ENCODE results near the gene ATP6V0B.

Gene ATP6V0B

DNA sequence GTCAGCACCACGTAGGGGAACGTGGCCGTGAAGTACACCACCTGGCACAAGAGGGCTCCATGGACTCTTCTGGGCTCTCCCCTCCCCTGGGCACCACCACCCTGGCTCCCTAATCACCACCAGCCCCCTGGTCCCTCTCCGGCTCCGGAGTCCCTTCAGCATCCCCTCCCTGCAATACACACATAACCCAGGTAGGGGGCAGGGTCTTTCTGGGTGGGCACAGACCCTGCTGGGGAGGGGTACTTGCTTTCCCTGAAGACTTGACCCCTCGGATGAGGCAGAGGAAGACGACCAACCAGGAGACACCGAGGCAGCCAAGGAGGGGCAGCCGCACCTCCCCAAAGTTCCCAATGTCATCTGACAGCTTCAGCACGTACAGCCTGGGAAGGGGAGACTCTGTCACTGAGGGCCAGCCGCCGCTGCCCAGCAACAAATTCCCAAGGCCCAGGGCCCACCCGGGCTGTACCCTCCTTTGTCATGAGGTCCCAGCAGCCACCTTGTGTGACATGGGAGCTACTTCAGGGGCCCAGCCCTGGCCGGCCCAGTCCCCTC is 27.9 kb downstream of the ATP6V0B start:
- Mint-ChIP-seq H3K36me3 (ENCODE audit: low read depth) (peaks cover 18% of the 10 kb centered on the region), H3K4me1 (peaks cover 15% of the 10 kb centered on the region), H3K9me3 (no peaks in the 10 kb centered on the region), H3K27me3 (ENCODE audit: low read depth, poor library complexity) (no peaks in the 10 kb centered on the region), H3K4me3 (no peak overlapping the region), H3K27ac (no peak overlapping the region)
- DNase-seq = no peak
- TF ChIP-seq, protein P1, sequence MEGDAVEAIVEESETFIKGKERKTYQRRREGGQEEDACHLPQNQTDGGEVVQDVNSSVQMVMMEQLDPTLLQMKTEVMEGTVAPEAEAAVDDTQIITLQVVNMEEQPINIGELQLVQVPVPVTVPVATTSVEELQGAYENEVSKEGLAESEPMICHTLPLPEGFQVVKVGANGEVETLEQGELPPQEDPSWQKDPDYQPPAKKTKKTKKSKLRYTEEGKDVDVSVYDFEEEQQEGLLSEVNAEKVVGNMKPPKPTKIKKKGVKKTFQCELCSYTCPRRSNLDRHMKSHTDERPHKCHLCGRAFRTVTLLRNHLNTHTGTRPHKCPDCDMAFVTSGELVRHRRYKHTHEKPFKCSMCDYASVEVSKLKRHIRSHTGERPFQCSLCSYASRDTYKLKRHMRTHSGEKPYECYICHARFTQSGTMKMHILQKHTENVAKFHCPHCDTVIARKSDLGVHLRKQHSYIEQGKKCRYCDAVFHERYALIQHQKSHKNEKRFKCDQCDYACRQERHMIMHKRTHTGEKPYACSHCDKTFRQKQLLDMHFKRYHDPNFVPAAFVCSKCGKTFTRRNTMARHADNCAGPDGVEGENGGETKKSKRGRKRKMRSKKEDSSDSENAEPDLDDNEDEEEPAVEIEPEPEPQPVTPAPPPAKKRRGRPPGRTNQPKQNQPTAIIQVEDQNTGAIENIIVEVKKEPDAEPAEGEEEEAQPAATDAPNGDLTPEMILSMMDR (IDR thresholded peaks at IDR 0.05) = peak; percentile 31

- Mint-ChIP-seq H3K4me3 (no peak overlapping the region), H3K9me3 (no peaks in the 10 kb centered on the region), H3K36me3 (ENCODE audit: low read depth) (peaks cover 18% of the 10 kb centered on the region), H3K27me3 (ENCODE audit: low read depth, poor library complexity) (no peaks in the 10 kb centered on the region), H3K27ac (peak overlapping the region; percentile 41), H3K4me1 (peaks cover 14% of the 10 kb centered on the region)
- TF ChIP-seq, protein P1 (IDR thresholded peaks at IDR 0.05) = no peak
- no peak for DNase-seq
Observed at GRCh38 chr1:44008259-44008658, 33.5 kb downstream of the ATP6V0B start.

DNA sequence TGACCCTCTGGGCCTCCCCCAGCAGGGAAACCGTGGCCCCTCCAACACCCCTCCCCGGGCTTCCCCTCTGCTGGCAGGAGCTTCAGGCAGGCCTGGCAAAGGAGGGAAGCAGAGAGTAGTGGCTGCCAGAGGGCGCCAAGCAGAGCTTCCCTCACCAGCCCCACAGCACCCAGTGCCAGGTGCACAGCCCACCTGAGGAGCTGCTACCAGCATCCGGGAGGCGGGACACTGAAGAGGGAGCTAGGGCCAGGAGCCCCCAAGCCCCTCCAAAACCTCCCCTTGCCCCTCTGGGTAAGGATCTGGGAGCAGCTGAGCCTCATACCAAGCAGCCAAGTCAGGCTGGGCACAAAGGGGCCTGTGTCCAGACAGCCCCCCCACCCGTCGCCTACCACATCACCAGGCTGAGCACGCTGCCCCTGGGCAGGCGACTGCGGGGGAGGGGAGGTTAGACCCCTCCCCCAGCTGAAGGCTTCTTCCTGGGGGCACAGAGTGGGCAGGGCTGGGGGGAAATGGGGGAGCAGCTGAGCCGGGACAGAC is 36.2 kb downstream of the ATP6V0B start:
- peaks cover 32% of the 10 kb centered on the region for H3K4me1 Mint-ChIP-seq
- no peak overlapping the region for H3K27ac Mint-ChIP-seq
- TF ChIP-seq, protein P1 (IDR thresholded peaks at IDR 0.05) = no peak
- peaks cover 18% of the 10 kb centered on the region for H3K36me3 Mint-ChIP-seq (ENCODE audit: low read depth)
- H3K4me3 Mint-ChIP-seq = no peak overlapping the region
- no peaks in the 10 kb centered on the region for H3K9me3 Mint-ChIP-seq
- DNase-seq = no peak
- H3K27me3 Mint-ChIP-seq (ENCODE audit: low read depth, poor library complexity) = no peaks in the 10 kb centered on the region

GRCh38 chr1:44012404-44012803 is 37.6 kb downstream of the ATP6V0B start:
- H3K4me3 Mint-ChIP-seq = no peak overlapping the region
- TF ChIP-seq, protein P1 (IDR thresholded peaks at IDR 0.05) = no peak

DNA sequence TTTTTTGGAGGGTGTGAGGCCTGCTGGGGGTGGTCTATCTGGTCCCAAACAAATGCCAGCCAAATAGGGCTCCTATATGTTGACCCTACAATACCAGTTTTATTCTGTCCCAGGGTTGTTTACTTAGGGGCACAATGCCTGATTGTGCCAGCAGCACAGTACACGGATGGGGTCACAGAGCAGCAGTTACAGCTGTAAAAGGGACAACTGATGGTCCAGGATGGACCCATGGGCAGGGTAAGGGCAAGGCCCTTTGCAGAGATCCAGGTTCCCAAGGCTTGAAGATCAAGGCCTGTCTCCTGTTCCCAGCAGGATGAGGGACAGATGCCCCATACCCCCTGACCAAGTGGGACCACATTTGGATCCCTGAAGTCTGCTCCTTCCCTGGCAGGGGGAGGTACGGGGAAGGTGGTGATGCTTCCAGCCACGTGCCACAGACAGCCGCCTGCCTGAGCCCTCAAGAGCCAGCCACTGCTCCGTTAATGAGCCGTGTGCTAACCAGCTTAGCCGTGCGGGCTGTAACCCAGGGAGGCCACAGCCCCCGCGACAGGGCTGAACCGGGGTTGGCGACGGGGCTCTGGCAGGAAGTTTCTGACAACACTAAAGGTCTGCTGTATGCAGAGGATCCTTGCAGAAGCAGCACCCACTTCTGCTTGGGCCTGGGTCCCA is 38.3 kb downstream of the ATP6V0B start:
- DNase-seq = no peak
- no peaks in the 10 kb centered on the region for H3K9me3 Mint-ChIP-seq
- no peaks in the 10 kb centered on the region for H3K27me3 Mint-ChIP-seq (ENCODE audit: low read depth, poor library complexity)
- peaks cover 10% of the 10 kb centered on the region for H3K36me3 Mint-ChIP-seq (ENCODE audit: low read depth)
- H3K4me1 Mint-ChIP-seq = peaks cover 32% of the 10 kb centered on the region
- H3K4me3 Mint-ChIP-seq = no peak overlapping the region
- H3K27ac Mint-ChIP-seq = no peak overlapping the region
- TF ChIP-seq, protein P1 (IDR thresholded peaks at IDR 0.05) = no peak

More at GRCh38 chr1:44012404-44012803, 37.6 kb downstream of the ATP6V0B start:
- peaks cover 32% of the 10 kb centered on the region for H3K4me1 Mint-ChIP-seq
- no peak for DNase-seq
- H3K27me3 Mint-ChIP-seq (ENCODE audit: low read depth, poor library complexity) = no peaks in the 10 kb centered on the region
- H3K27ac Mint-ChIP-seq = no peak overlapping the region
- H3K9me3 Mint-ChIP-seq = no peaks in the 10 kb centered on the region
- peaks cover 11% of the 10 kb centered on the region for H3K36me3 Mint-ChIP-seq (ENCODE audit: low read depth)
